BJ (cell line): ENCODE data around the gene C1orf53. TPM values are rescaled to one million over a fixed set of nuclear protein-coding genes. Genes with fewer than 3 reads are reported as not detected.

Experiments used
- CTCF ChIA-PET: fragments of 350-600 bp; formaldehyde crosslinking; extraction: SDS; loops from one replicate; lab custom pipeline; 2021; ENCODE audit warnings: antibody characterized with exemption, inconsistent platforms; lab: Yijun Ruan, JAX
- POLR2A ChIA-PET: fragments of 300-600 bp; sonication (Branson Sonifier 250); formaldehyde crosslinking; extraction: SDS; loops from one replicate; lab custom pipeline; 2021; ENCODE audit warnings: antibody characterized with exemption; lab: Charles Lee
- DNase-seq: peaks from one replicate; pipeline ENCODE4 v3.0.0-alpha.2; 2011; ENCODE audit warnings: low read depth
- H3K27me3 ChIP-seq: 2 replicates; pipeline ENCODE4 v1.6.0; 2011; ENCODE audit warnings: low read length; ENCODE audit not compliant: control insufficient read depth, insufficient read depth
- H3K36me3 ChIP-seq: 2 replicates; pipeline ENCODE4 v1.5.1; 2011; ENCODE audit warnings: low read length; ENCODE audit not compliant: control insufficient read depth, insufficient read depth
- H3K4me3 ChIP-seq: 2 replicates; pipeline ENCODE4 v1.5.1; 2011; ENCODE audit warnings: low read depth, mild to moderate bottlenecking, control low read depth, low read length
- polyA plus RNA-seq: library from polyadenylated mRNA; depleted of rRNA; stranded (reverse); fragments of >200 nt; gene quantifications from 2 replicates; pipeline ENCODE4 v1.2.3, GENCODE V29; 2011
- TF ChIP-seq, protein P1 (sequence below): IDR thresholded peaks from 2 replicates; pipeline ENCODE4 v1.5.1; 2011; ENCODE audit warnings: low read depth, mild to moderate bottlenecking, control low read depth, inconsistent platforms, low read length, moderate library complexity; ENCODE audit not compliant: insufficient read depth

C1orf53 gene
- polyA plus RNA-seq, 1 experiment = 9.7 TPM

GRCh38 chr1:197920414-197921117 is 18.1 kb downstream of the C1orf53 start:
- Histone ChIP-seq H3K27me3 (peaks cover 34% of the 10 kb centered on the region), H3K36me3 (peaks cover 10% of the 10 kb centered on the region)
- CTCF ChIA-PET = interaction anchor here (0.7 kb wide), 1 partner anchor 394 kb away, joined by 4 read pairs; no protein-coding TSS in a partner anchor

GRCh38 chr1:197921235-197922069 is 19.0 kb downstream of the C1orf53 start:
- ChIA-PET CTCF (interaction anchor here (1.3 kb wide), 1 partner anchor 10 kb away, joined by 3 read pairs; no protein-coding TSS in a partner anchor), POLR2A (no interaction called here)
- H3K4me3 ChIP-seq = peak overlapping the region; percentile 17
- H3K27me3 ChIP-seq = peaks cover 32% of the 10 kb centered on the region
- DNase-seq = no peak
- TF ChIP-seq, protein P1, sequence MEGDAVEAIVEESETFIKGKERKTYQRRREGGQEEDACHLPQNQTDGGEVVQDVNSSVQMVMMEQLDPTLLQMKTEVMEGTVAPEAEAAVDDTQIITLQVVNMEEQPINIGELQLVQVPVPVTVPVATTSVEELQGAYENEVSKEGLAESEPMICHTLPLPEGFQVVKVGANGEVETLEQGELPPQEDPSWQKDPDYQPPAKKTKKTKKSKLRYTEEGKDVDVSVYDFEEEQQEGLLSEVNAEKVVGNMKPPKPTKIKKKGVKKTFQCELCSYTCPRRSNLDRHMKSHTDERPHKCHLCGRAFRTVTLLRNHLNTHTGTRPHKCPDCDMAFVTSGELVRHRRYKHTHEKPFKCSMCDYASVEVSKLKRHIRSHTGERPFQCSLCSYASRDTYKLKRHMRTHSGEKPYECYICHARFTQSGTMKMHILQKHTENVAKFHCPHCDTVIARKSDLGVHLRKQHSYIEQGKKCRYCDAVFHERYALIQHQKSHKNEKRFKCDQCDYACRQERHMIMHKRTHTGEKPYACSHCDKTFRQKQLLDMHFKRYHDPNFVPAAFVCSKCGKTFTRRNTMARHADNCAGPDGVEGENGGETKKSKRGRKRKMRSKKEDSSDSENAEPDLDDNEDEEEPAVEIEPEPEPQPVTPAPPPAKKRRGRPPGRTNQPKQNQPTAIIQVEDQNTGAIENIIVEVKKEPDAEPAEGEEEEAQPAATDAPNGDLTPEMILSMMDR = no peak
- peaks cover 10% of the 10 kb centered on the region for H3K36me3 ChIP-seq

More at GRCh38 chr1:197920414-197921117, 18.1 kb downstream of the C1orf53 start:
- POLR2A ChIA-PET = no interaction called here
- TF ChIP-seq, protein P1 = no peak
- DNase-seq = no peak
- peak overlapping the region; percentile 70 for H3K4me3 ChIP-seq

DNA sequence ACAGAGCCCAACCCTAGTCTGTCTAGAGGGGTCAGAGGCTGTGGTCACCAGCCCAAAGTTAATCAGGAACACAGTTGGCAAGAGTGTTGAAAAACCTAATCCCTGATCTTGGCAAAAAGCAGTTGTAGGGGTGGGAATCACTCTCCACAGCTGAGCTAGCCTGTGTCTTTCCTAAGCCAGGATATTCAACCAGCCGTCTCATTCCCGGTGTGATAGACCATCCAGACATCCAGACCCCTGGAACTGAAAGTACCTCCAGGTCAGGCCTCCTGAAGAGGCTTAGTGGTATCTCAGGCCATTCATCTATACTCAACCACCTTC is 19.6 kb downstream of the C1orf53 start:
- peaks cover 10% of the 10 kb centered on the region for H3K36me3 ChIP-seq
- POLR2A ChIA-PET = no interaction called here
- DNase-seq = no peak
- peaks cover 32% of the 10 kb centered on the region for H3K27me3 ChIP-seq
- no peak overlapping the region for H3K4me3 ChIP-seq
- TF ChIP-seq, protein P1 = no peak
- CTCF ChIA-PET = interaction anchor here (1.3 kb wide), 1 partner anchor 9 kb away, joined by 3 read pairs; no protein-coding TSS in a partner anchor

DNA sequence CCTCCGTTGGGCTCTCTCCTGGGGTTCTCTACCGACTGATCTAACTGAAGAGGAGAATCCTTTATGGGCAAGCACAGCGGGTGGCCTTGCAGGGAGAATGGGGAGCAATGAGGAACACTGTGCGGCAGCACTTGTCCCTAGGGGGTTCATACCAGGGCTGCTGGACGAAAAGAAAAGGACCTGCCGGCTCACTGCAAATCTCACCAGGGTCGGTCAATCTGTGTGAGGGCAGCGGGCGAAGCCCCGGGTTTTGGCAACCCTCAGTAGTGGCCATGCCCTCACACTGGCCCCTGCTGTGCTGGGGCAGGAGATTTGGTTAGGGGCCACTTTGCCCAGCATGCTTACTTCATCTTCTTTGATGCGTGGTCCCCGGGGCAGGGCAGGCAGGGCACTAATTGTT is 20.6 kb downstream of the C1orf53 start:
- H3K36me3 ChIP-seq = peaks cover 11% of the 10 kb centered on the region
- POLR2A ChIA-PET = no interaction called here
- CTCF ChIA-PET = interaction anchor here (0.6 to 2.5 kb wide), 4 partner anchors 9 to 767 kb away, joined by 3 to 6 read pairs (median 3); no protein-coding TSS in a partner anchor
- no peak for DNase-seq
- TF ChIP-seq, protein P1 = no peak
- H3K27me3 ChIP-seq = peaks cover 25% of the 10 kb centered on the region
- no peak overlapping the region for H3K4me3 ChIP-seq
